Natural killer cell (primary cell): ENCODE data around the gene CCDC73. TPM values are rescaled to one million over a fixed set of nuclear protein-coding genes. Genes with fewer than 3 reads are reported as not detected.

Experiments
- ATAC-seq, 3 donors: fragments of 150-1000 bp in 2 of 3; fragments of 200-7000 bp in 1 of 3; cut with Tn5 transposase; 1 replicate in 1 of 3; 2 replicates in 2 of 3; pipeline ENCODE4 v1.10.0; 2021; ENCODE audit warnings: mild to moderate bottlenecking in 2 of 3, moderate library complexity in 2 of 3
- DNase-seq, 2 donors: peaks; one replicate each; pipeline versions ENCODE4 v3.0.0 to v3.0.0-alpha.2; 2013 to 2021; ENCODE audit warnings: mixed read lengths in 1 of 2
- H3K27ac ChIP-seq: one replicate; pipeline ENCODE4 v1.5.1; 2013; ENCODE audit warnings: mild to moderate bottlenecking, low read length
- H3K27me3 ChIP-seq: one replicate; pipeline ENCODE4 v1.6.1; 2013; ENCODE audit warnings: low read length; ENCODE audit not compliant: control insufficient read depth, insufficient read depth
- H3K36me3 ChIP-seq: one replicate; pipeline ENCODE4 v1.6.1; 2013; ENCODE audit warnings: low read length; ENCODE audit not compliant: control insufficient read depth, insufficient read depth
- H3K4me1 ChIP-seq: one replicate; pipeline ENCODE4 v1.6.1; 2013; ENCODE audit warnings: low read length; ENCODE audit not compliant: control insufficient read depth, insufficient read depth
- H3K4me3 ChIP-seq: one replicate; pipeline ENCODE4 v1.5.1; 2013; ENCODE audit warnings: low read length
- H3K9me3 ChIP-seq: one replicate; pipeline ENCODE4 v1.6.1; 2013; ENCODE audit warnings: low read length; ENCODE audit not compliant: control insufficient read depth, insufficient read depth
- H3K27ac Mint-ChIP-seq, 2 donors: one replicate each; pipeline ENCODE4 v1.8.0; 2022; ENCODE audit warnings: mild to moderate bottlenecking in 2 of 2, mixed read lengths in 2 of 2, moderate library complexity in 1 of 2
- H3K27me3 Mint-ChIP-seq, 2 donors: one replicate each; pipeline ENCODE4 v1.8.0; 2022; ENCODE audit warnings: low read depth in 2 of 2, mixed read lengths in 2 of 2
- H3K36me3 Mint-ChIP-seq: one replicate; pipeline ENCODE4 v1.8.0; 2022; ENCODE audit warnings: mixed read lengths
- H3K4me1 Mint-ChIP-seq, 2 donors: one replicate each; pipeline ENCODE4 v1.8.0; 2022; ENCODE audit warnings: mixed read lengths in 2 of 2
- H3K4me3 Mint-ChIP-seq: one replicate; pipeline ENCODE4 v1.8.0; 2022; ENCODE audit warnings: mild to moderate bottlenecking, moderate library complexity, mixed read lengths
- H3K9me3 Mint-ChIP-seq, 2 donors: one replicate each; pipeline ENCODE4 v1.8.0; 2022; ENCODE audit warnings: mixed read lengths in 2 of 2
- CTCF ChIP-seq: fragments of 200-600 bp; IDR thresholded peaks from one replicate; pipeline ENCODE4 v1.8.0; 2022; ENCODE audit warnings: antibody characterized with exemption
- WGBS: methylation state at CpG from one replicate; pipeline ENCODE4 v1.1.7; 2013; ENCODE audit warnings: missing lambda C conversion rate; ENCODE audit not compliant: insufficient coverage; 5-methylcytosine and 5-hydroxymethylcytosine counted together
- intact Hi-C: fragments of 100-400 bp; cut with micrococcal nuclease; formaldehyde crosslinking; loops from one replicate; pipeline ENCODE4 v1.14.2; 2022
- total RNA-seq, 4 donors: library from RNA; stranded (reverse); fragments of 120-200 nt in 1 of 4; gene quantifications; one replicate each; pipeline versions ENCODE4 v1.2.3 to v1.2.4, GENCODE V29; 2013 to 2022

CCDC73 gene
- total RNA-seq, 3 donors from 2014 or later (not counting 1 experiment from before 2014, with no cell fraction given) = not detected

- no peaks in the 10 kb centered on the region for H3K27me3 ChIP-seq
- H3K27ac Mint-ChIP-seq = no peak overlapping the region
- no peak for TF ChIP-seq CTCF
- no peak for DNase-seq
- no peak overlapping the region for H3K27ac ChIP-seq
- no peaks in the 10 kb centered on the region for H3K9me3 Mint-ChIP-seq
- peaks cover 11% of the 10 kb centered on the region for H3K4me1 ChIP-seq
- intact Hi-C loops = no loop called here
- H3K4me3 Mint-ChIP-seq = peak overlapping the region; percentile 70
- H3K9me3 ChIP-seq = no peaks in the 10 kb centered on the region
- no peak for ATAC-seq
- H3K36me3 ChIP-seq = no peaks in the 10 kb centered on the region
- WGBS = 87% methylated on average over 9 of the region's 9 CpGs
- no peaks in the 10 kb centered on the region for H3K36me3 Mint-ChIP-seq
- no peak overlapping the region for H3K4me3 ChIP-seq
- H3K4me1 Mint-ChIP-seq = peaks cover 7 to 13% of the 10 kb centered on the region in 2 donors
- H3K27me3 Mint-ChIP-seq = peaks cover 12% of the 10 kb centered on the region in 2 donors
Measured at GRCh38 chr11:32830796-32831195, 36.3 kb upstream of the CCDC73 start.

GRCh38 chr11:32830413-32830738, 35.9 kb upstream of the CCDC73 start:
- H3K27ac ChIP-seq = no peak overlapping the region
- intact Hi-C loops = no loop called here
- Mint-ChIP-seq H3K27ac (no peak overlapping the region), H3K9me3 (no peaks in the 10 kb centered on the region), H3K36me3 (no peaks in the 10 kb centered on the region), H3K27me3 (peaks cover 12% of the 10 kb centered on the region in 2 donors), H3K4me3 (peak overlapping the region; percentile 70), H3K4me1 (peaks cover 7 to 13% of the 10 kb centered on the region in 2 donors)
- H3K4me3 ChIP-seq = peak overlapping the region; percentile 31
- ATAC-seq (peak in 1 of 3 donors; percentile 29), DNase-seq (no peak)
- H3K9me3 ChIP-seq = no peaks in the 10 kb centered on the region
- TF ChIP-seq CTCF = no peak
- WGBS = 3% methylated on average over 4 of the region's 6 CpGs
- H3K36me3 ChIP-seq = no peaks in the 10 kb centered on the region
- H3K27me3 ChIP-seq = no peaks in the 10 kb centered on the region
- H3K4me1 ChIP-seq = peaks cover 11% of the 10 kb centered on the region

GRCh38 chr11:32829680-32830412, 35.4 kb upstream of the CCDC73 start, which contains the start of gene PRRG4:
Gene PRRG4 (plus strand): TSS chr11:32829927. CDS start chr11:32830530, 603 bp downstream.
- peak within 1 kb of the TSS in 1 of 2 donors; percentile 40 for H3K27ac Mint-ChIP-seq
- intact Hi-C loops = no loop called here
- Histone ChIP-seq H3K4me3 (peak within 1 kb of the TSS; percentile 31), H3K4me1 (peaks cover 11% of the 10 kb centered on the region), H3K9me3 (no peaks in the 10 kb centered on the region), H3K27me3 (no peaks in the 10 kb centered on the region), H3K36me3 (no peaks in the 10 kb centered on the region), H3K27ac (no peak within 1 kb of the TSS)
- TF ChIP-seq CTCF = no peak
- H3K4me3 Mint-ChIP-seq = peak within 1 kb of the TSS; percentile 81
- DNase-seq (peak; percentile 18 to 21), ATAC-seq (peak; percentile 53 to 73 (median 70))
- no peaks in the 10 kb centered on the region for H3K36me3 Mint-ChIP-seq
- H3K27me3 Mint-ChIP-seq = peaks cover 12% of the 10 kb centered on the region in 2 donors
- WGBS = under 1% methylated on average over 85 of the region's 85 CpGs
- H3K4me1 Mint-ChIP-seq = peaks cover 7 to 13% of the 10 kb centered on the region in 2 donors
- no peaks in the 10 kb centered on the region for H3K9me3 Mint-ChIP-seq
